B cell (primary cell): ENCODE results near the gene PLCB4. TPM values are rescaled to one million over a fixed set of nuclear protein-coding genes. Genes with fewer than 3 reads are reported as not detected.

Experiments
- ATAC-seq: fragments of 200-7000 bp; cut with Tn5 transposase; one replicate; pipeline ENCODE4 v1.10.0; 2021; ENCODE audit warnings: low read depth, mild to moderate bottlenecking, moderate number of reproducible peaks, moderate library complexity
- CTCF ChIA-PET: fragments of 350-600 bp; sonication (Branson Sonifier 250); formaldehyde crosslinking; loops from one replicate; lab custom pipeline; 2021; ENCODE audit warnings: antibody characterized with exemption, inconsistent platforms; lab: Charles Lee
- POLR2A ChIA-PET: fragments of 350-600 bp; sonication (Branson Sonifier 250); formaldehyde crosslinking; loops from one replicate; lab custom pipeline; 2021; ENCODE audit warnings: antibody characterized with exemption; lab: Charles Lee
- DNase-seq: peaks from one replicate; pipeline ENCODE4 v3.0.0; 2013
- H2AFZ ChIP-seq: 2 replicates; pipeline ENCODE4 v1.6.1; 2012; ENCODE audit warnings: mild to moderate bottlenecking, low read depth, low read length; ENCODE audit not compliant: insufficient read depth, poor library complexity, severe bottlenecking
- H3K27ac ChIP-seq, 2 donors: 1 replicate in 1 of 2; 2 replicates in 1 of 2; pipeline ENCODE4 v1.5.1; 2012 to 2013; ENCODE audit warnings: low read length in 2 of 2, mild to moderate bottlenecking in 2 of 2, moderate library complexity in 1 of 2
- H3K27me3 ChIP-seq, 4 experiments: fragments of 200-600 bp in 1 of 4; sonication (generic) in 1 of 4; replicated peaks in 1 of 4; 1 replicate in 2 of 4; 2 replicates in 2 of 4; pipeline versions ENCODE4 v1.6.1 to v1.7.0; 2013 to 2016; ENCODE audit warnings: low read length in 3 of 4, mild to moderate bottlenecking in 2 of 4, mixed read lengths in 1 of 4, moderate library complexity in 1 of 4; ENCODE audit not compliant: insufficient read depth in 4 of 4, control insufficient read depth in 3 of 4; ENCODE audit errors: control extremely low read depth in 1 of 4
- H3K36me3 ChIP-seq, 2 experiments: replicated peaks in 1 of 2; 1 replicate in 1 of 2; 2 replicates in 1 of 2; pipeline versions ENCODE4 v1.6.1 to v1.7.1; 2013; ENCODE audit warnings: low read length in 1 of 2; ENCODE audit not compliant: insufficient read depth in 2 of 2, control insufficient read depth in 1 of 2; ENCODE audit errors: control extremely low read depth in 1 of 2, extremely low read depth in 1 of 2
- H3K4me1 ChIP-seq, 2 donors: fragments of 200-600 bp in 1 of 2; sonication (generic) in 1 of 2; 1 replicate in 1 of 2; 2 replicates in 1 of 2; pipeline versions ENCODE4 v1.5.1 to v1.6.1; 2013 to 2017; ENCODE audit warnings: low read length in 2 of 2; ENCODE audit not compliant: control insufficient read depth in 2 of 2, insufficient read depth in 2 of 2
- H3K4me2 ChIP-seq: replicated peaks from 2 replicates; pipeline ENCODE3; 2012; ENCODE audit warnings: mild to moderate bottlenecking, low read depth, low read length; ENCODE audit not compliant: poor library complexity, severe bottlenecking
- H3K4me3 ChIP-seq, 5 experiments: fragments of 200-600 bp in 1 of 5; sonication (generic) in 1 of 5; 1 replicate in 3 of 5; 2 replicates in 2 of 5; pipeline versions ENCODE4 v1.5.1 to v1.7.0; 2011 to 2016; ENCODE audit warnings: low read length in 4 of 5, mild to moderate bottlenecking in 4 of 5, low read depth in 2 of 5, control low read depth in 1 of 5, moderate library complexity in 1 of 5; ENCODE audit not compliant: insufficient read depth in 1 of 5; ENCODE audit errors: control extremely low read depth in 1 of 5, extremely low read depth in 1 of 5
- H3K79me2 ChIP-seq: fragments of 200-600 bp; sonication (generic); one replicate; pipeline ENCODE4 v1.6.0; 2016; ENCODE audit warnings: low read length; ENCODE audit not compliant: control insufficient read depth, insufficient read depth
- H3K9ac ChIP-seq: fragments of 200-600 bp; sonication (generic); 2 replicates; pipeline ENCODE4 v1.6.1; 2017; ENCODE audit warnings: mild to moderate bottlenecking, low read length, moderate library complexity
- H3K9me3 ChIP-seq, 3 donors: one replicate each; pipeline versions ENCODE4 v1.6.1 to v1.7.1; 2013; ENCODE audit warnings: low read length in 2 of 3; ENCODE audit not compliant: control insufficient read depth in 2 of 3, insufficient read depth in 1 of 3; ENCODE audit errors: control extremely low read depth in 1 of 3
- H4K20me1 ChIP-seq: 2 replicates; pipeline ENCODE4 v1.6.0; 2012; ENCODE audit warnings: mild to moderate bottlenecking, low read length; ENCODE audit not compliant: insufficient read depth, control insufficient read depth, poor library complexity, severe bottlenecking
- H3K27ac Mint-ChIP-seq: one replicate; pipeline ENCODE4 v1.8.0; 2021; ENCODE audit warnings: mixed read lengths
- H3K27me3 Mint-ChIP-seq: one replicate; pipeline ENCODE4 v1.8.0; 2021; ENCODE audit warnings: mixed read lengths
- H3K4me1 Mint-ChIP-seq: one replicate; pipeline ENCODE4 v1.8.0; 2021; ENCODE audit warnings: mixed read lengths
- H3K4me3 Mint-ChIP-seq: one replicate; pipeline ENCODE4 v1.8.0; 2021; ENCODE audit warnings: mixed read lengths
- H3K9me3 Mint-ChIP-seq: one replicate; pipeline ENCODE4 v1.8.0; 2022; ENCODE audit warnings: mixed read lengths; ENCODE audit not compliant: insufficient read depth
- CTCF ChIP-seq: fragments of 200-600 bp; IDR thresholded peaks from one replicate; pipeline ENCODE4 v1.8.0; 2022; ENCODE audit warnings: antibody characterized with exemption, mild to moderate bottlenecking
- EZH2 ChIP-seq: IDR thresholded peaks from 2 replicates; pipeline ENCODE4 v1.6.1; 2012; ENCODE audit warnings: borderline replicate concordance, low read depth, mild to moderate bottlenecking, moderate library complexity, low read length; ENCODE audit not compliant: insufficient read depth, poor library complexity, severe bottlenecking
- WGBS: methylation state at CpG from one replicate; pipeline ENCODE4 v1.1.5; 2013; ENCODE audit warnings: missing lambda C conversion rate; ENCODE audit not compliant: insufficient coverage; 5-methylcytosine and 5-hydroxymethylcytosine counted together
- intact Hi-C: fragments of 100-400 bp; cut with micrococcal nuclease; formaldehyde crosslinking; loops from one replicate; pipeline ENCODE4 v1.10.0; 2022
- polyA plus RNA-seq: library from polyadenylated mRNA; depleted of rRNA; stranded (reverse); fragments of >200 nt; gene quantifications from 2 replicates; pipeline ENCODE4 v1.2.3, GENCODE V29; 2012
- total RNA-seq, 2 donors: library from RNA; stranded (reverse); fragments of 120-200 nt in 1 of 2; gene quantifications; 1 replicate in 1 of 2; 2 replicates in 1 of 2; pipeline versions ENCODE4 v1.2.3 to v1.2.4, GENCODE V29; 2013 to 2022

Gene PLCB4
- total and polyA plus RNA-seq, 2 donors (not counting 1 experiment from before 2014, with no cell fraction given): not detected

- Histone ChIP-seq H3K4me2 (no peak overlapping the region), H3K9ac (no peak overlapping the region), H3K27me3 (no peaks in the 10 kb centered on the region), H2AFZ (no peak overlapping the region), H3K27ac (no peak overlapping the region), H3K9me3 (no peaks in the 10 kb centered on the region), H4K20me1 (no peaks in the 10 kb centered on the region), H3K36me3 (no peaks in the 10 kb centered on the region), H3K4me1 (no peaks in the 10 kb centered on the region), H3K4me3 (no peak overlapping the region), H3K79me2 (no peaks in the 10 kb centered on the region)
- ChIA-PET POLR2A (no interaction called here), CTCF (no interaction called here)
- no peak for TF ChIP-seq EZH2
- TF ChIP-seq CTCF: no peak
- Mint-ChIP-seq H3K4me3 (no peak overlapping the region), H3K27ac (no peak overlapping the region), H3K4me1 (no peaks in the 10 kb centered on the region), H3K27me3 (no peaks in the 10 kb centered on the region), H3K9me3 (no peaks in the 10 kb centered on the region)
- intact Hi-C loops: no loop called here
- DNase-seq (no peak), ATAC-seq (no peak)
- 80% methylated on average over 1 of the region's 1 CpG for WGBS
Measured at GRCh38 chr20:9227896-9228615, 159.2 kb downstream of the PLCB4 start.

- Histone ChIP-seq H3K4me1 (no peaks in the 10 kb centered on the region), H3K4me3 (no peak overlapping the region), H3K9ac (no peak overlapping the region), H3K36me3 (no peaks in the 10 kb centered on the region), H4K20me1 (no peaks in the 10 kb centered on the region), H3K27ac (no peak overlapping the region), H3K79me2 (no peaks in the 10 kb centered on the region), H2AFZ (no peak overlapping the region), H3K4me2 (no peak overlapping the region), H3K27me3 (no peaks in the 10 kb centered on the region), H3K9me3 (no peaks in the 10 kb centered on the region)
- TF ChIP-seq EZH2 (no peak), CTCF (no peak)
- ChIA-PET POLR2A (no interaction called here), CTCF (no interaction called here)
- Mint-ChIP-seq H3K9me3 (no peaks in the 10 kb centered on the region), H3K27me3 (no peaks in the 10 kb centered on the region), H3K4me3 (no peak overlapping the region), H3K4me1 (no peaks in the 10 kb centered on the region), H3K27ac (no peak overlapping the region)
- DNase-seq (no peak), ATAC-seq (no peak)
- intact Hi-C loops: no loop called here
- WGBS: 100% methylated on average over 1 of the region's 5 CpGs
Measured at GRCh38 chr20:9228774-9229450, 160.0 kb downstream of the PLCB4 start.
